ENCODE measurements around the gene OR6Y1.
A peak's percentile ranks its signal among the peaks of the same experiment; 100 is the strongest.

The OR6Y1 gene

DNA sequence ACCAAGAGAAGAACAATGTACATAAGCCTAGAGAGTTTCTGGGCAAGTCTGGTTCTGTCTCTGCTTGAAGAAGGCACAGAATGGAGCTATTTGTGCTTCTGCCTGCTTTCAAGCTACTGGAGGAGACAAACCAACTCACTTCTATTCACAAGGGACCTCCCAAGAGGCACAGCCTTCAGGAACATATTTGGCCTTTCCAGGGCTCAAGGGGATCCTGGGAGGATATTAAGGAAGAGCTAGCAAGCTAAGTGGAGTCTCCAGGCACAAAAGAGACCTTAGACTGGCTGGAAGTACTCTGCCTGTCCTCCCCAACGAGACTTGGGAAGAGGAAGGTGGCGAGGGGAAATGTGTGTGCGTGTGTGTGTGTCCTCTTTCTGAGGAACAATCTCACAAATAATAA is at the start of gene OR6Y1:
Gene OR6Y1 (minus strand): TSS at position 54 of the 400 bp plus-strand sequence. CDS start 6,300 bp downstream, outside the sequence.
- no peak for DNase-seq (ENCODE audit: low read depth)

DNA sequence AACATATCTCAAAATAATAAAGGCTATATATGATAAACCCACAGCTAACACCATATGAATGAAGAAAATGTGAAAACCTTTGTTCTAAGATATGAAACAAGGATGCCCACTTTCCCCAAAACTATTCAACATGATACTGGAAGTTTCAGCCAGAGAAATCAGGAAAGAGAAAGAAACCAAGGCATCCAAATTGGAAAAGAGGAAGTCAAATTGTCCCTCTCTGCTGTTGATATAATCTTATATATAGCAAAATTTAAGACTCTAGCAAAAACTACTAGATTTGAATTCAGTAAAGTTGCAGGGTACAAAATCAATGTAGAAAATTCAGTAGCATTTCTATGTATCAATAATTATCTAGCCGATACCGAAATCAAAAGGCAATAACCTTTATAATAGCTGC is 46.5 kb upstream of the OR6Y1 start:
- DNase-seq (ENCODE audit: low read depth), result no peak

- DNase-seq (ENCODE audit: low read depth), result no peak
Observed at GRCh38 chr1:158586942-158587341, 32.7 kb upstream of the OR6Y1 start.

DNA sequence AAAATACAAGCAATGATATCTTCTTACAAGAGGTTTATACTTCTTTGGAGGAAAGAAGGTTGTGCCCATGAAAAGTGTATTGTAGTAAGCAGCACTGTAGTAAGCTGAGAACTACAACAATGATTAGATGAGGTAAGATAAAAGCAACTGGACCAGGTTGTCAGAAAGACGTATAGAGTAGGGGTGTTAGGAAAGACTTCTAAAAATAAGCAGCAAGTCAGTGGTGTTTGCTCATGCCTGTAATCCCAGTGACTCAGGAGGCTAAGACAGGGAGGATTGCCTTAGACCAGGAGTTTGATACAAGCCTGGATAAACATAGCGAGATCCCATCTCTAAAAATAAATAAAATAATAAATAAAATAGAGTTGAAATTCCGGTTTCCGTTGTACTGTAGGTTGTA is 29.8 kb upstream of the OR6Y1 start:
- DNase-seq (ENCODE audit: low read depth), result no peak

- DNase-seq (ENCODE audit: low read depth), result no peak
Observed at GRCh38 chr1:158579733-158580132, 25.5 kb upstream of the OR6Y1 start, which contains the start of gene OR10X1. Gene OR10X1 (minus strand): TSS chr1:158579899. CDS start chr1:158579899, 0 bp downstream.

DNA sequence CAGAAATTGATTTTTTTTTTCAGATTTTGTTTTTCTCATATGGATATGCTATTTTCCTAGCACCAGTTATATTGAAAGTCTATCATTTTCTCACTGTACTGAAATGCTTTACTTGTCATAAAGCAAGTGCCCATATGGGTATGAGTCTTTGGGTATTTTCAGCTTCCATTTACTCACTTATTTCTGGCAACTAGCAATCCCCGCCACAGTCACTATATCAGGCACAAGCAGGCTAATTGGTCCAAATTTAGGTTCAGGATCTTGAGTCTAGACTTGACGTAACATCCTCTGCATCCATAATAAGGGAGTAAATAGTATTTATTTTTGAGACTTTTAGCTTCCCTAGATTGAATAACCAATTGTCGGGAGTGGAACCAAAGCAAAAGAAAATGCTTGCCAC is 23.4 kb upstream of the OR6Y1 start:
- DNase-seq (ENCODE audit: low read depth), result no peak

DNA sequence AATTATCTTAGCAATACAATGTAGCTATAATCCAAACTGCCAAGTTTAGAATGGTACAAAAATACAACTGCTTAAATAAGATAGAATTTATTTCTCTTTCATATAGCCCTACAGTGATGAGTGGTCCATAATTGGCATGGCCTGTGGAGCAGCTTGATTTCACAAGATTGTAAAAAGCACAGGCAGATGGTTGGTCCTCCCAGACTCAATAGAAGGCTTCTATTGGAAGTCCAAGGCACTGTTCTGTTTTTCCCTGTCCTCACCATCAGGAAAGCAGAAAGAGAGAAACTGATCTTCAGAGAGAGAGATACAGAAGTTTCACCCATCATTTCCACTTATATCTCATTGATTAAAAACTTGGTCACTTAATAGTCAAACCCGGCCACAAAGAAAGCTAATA is 18.0 kb upstream of the OR6Y1 start:
- no peak for DNase-seq (ENCODE audit: low read depth)

GRCh38 chr1:158570480-158570879 is 16.3 kb upstream of the OR6Y1 start, which contains the start of gene OR6P1:
Gene OR6P1 (minus strand): TSS chr1:158570580. CDS start chr1:158563604, 6,976 bp downstream.
- no peak for DNase-seq (ENCODE audit: low read depth)

GRCh38 chr1:158564608-158565007 is 10.4 kb upstream of the OR6Y1 start:
- DNase-seq (ENCODE audit: low read depth), result no peak

- no peak for DNase-seq (ENCODE audit: low read depth)
Observed at GRCh38 chr1:158563853-158564252, 9.6 kb upstream of the OR6Y1 start.

- DNase-seq (ENCODE audit: low read depth), result no peak
Observed at GRCh38 chr1:158559696-158560095, 5.5 kb upstream of the OR6Y1 start.

GRCh38 chr1:158552296-158552695 is 1.9 kb downstream of the OR6Y1 start:
- DNase-seq (ENCODE audit: low read depth), result no peak

- DNase-seq (ENCODE audit: low read depth), result no peak
Observed at GRCh38 chr1:158547533-158547932, 6.7 kb downstream of the OR6Y1 start.

DNA sequence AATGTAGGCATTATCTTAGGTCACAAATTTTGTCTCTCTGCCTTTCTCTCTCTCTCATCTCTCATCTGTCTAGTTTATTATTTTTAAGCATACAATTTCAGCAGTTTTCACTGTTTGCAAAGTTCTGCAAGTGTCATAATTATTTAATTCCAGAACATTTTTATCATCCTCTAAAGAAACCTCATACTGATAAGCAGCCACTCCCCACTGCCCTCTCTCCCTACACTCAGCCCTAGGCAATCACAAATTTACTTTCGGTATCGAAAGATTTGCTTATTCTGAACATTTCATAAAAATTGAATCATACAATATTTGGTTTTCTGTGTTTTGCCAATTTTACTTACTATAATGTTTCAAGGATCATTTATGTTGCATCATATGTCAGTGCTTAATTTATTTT is 16.6 kb downstream of the OR6Y1 start:
- DNase-seq (ENCODE audit: low read depth), result no peak

GRCh38 chr1:158534496-158534895 is 19.7 kb downstream of the OR6Y1 start:
- no peak for DNase-seq (ENCODE audit: low read depth)

DNA sequence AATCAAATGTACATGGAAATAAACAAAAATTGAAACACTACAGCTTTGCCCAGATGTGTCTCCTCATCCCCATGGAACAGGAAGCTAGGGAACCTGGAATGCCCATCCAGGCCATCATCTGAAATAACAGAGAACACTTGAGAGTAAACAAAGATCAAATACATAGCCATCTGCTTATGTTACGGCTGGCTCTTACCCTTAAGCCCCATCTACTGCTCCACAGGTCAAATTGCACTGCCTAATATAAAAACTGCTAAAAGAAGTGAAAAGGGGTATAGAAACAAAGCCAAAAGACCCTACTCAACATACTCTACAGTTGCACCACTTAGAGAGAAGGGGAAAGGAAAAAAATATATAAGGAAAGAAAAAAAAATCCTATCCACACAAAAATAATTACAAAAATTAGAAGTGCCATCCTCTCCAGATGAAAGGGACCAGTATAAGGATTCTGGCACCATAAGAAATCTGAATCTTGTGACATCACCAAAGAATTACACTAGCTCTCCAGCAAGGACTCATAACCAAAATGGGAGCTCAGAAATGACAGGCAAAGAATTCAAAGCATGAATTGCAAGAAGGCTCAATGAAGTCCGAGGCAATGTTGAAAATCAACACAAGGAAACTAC is 26.9 kb downstream of the OR6Y1 start:
- no peak for DNase-seq (ENCODE audit: low read depth)

GRCh38 chr1:158521666-158522058 is 32.5 kb downstream of the OR6Y1 start:
- no peak for DNase-seq (ENCODE audit: low read depth)

DNA sequence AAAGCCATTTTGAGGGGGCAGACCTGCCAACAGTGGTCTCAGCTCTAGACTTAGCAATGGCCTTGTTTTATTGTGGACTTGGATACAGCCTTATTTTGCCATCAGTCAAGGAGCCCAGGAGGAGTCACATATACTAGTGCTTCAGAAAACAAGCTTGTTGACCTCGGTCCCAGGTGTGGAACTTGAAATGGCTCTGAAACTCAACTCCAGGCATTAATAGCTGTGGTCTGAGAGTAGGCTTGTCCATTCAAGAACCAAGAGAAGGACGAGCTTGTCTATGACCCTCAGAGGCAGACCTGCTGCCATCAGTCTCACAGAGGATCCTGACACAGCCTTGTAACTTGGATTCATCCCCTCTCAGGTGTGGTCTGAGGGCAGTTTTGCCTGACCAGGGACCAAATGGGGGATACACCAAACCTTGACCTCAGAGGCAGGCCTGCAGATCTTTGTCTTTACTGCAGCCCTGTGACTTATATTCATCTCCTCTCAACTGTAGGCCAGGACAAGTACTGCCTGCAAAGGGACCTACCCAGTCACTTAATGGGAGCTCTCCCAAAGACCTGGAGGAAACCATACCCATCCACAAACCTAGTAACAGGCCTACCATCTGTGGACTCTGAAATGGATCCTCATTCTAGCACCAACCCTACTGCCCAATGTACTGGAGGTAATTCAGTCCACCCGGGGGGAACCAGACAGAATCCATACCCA is 33.1 kb downstream of the OR6Y1 start:
- no peak for DNase-seq (ENCODE audit: low read depth)

GRCh38 chr1:158520021-158520420 is 34.2 kb downstream of the OR6Y1 start:
- DNase-seq (ENCODE audit: low read depth), result no peak

DNA sequence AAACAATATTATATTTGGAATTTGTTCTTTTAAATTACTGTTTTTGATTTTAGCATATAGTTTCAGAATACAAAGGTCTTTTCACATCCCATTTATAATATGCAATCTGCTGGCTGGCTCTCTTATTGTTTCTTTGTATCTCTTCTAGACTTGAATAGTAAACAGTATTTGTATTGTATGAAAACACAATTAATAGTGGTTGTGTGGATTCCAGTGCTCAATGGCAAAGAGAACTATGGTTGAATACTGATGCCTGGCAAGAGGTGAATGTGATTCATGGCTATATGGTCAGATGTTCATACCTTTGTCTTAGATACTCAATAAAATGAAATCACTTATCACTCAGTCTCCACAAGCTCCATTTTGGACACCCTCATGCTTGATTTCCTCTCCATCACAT is 37.2 kb downstream of the OR6Y1 start:
- DNase-seq (ENCODE audit: low read depth), result no peak

GRCh38 chr1:158509471-158510156 is 44.6 kb downstream of the OR6Y1 start:
- DNase-seq (ENCODE audit: low read depth), result no peak

DNA sequence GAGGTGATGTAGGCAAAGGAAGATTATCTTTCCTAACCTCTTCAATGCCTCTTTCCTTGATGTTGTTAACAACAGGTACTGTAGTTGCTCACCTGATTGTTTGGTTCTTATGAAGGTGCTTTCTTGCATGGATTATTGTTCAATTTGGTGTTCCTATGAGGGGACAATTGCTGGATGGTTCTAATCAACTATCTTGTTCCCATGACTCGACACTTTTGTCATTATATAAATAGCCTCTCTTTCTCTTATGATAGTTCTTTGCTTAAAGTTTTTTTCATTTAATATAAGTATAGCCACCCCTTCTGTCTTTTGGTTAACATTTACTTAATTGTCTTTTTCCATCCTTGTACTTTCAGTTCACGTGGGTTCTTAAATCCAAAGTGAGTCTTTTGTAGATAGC is 46.7 kb downstream of the OR6Y1 start:
- DNase-seq (ENCODE audit: low read depth), result no peak

GRCh38 chr1:158506369-158506987 is 47.7 kb downstream of the OR6Y1 start:
- DNase-seq (ENCODE audit: low read depth), result peak; percentile 7

Measured in stimulated activated CD4-positive, alpha-beta T cell treated with anti-CD3 and anti-CD28 coated beads, Interleukin-2, amount 100 ng/mL, for 4 hours (primary cell).